ENCODE results near the gene DNAH17.

GRCh38 chr17:78600181-78600721, 23.1 kb upstream of the DNAH17 start:
- TF ChIP-seq ZFP30 (CRISPR knock-in tag; IDR thresholded peaks at IDR 0.05) (no peak), POU6F1 (CRISPR knock-in tag; IDR thresholded peaks at IDR 0.05; ENCODE audit: borderline replicate concordance, low read depth) (no peak), ARNTL (CRISPR knock-in tag; IDR thresholded peaks at IDR 0.05; ENCODE audit: borderline replicate concordance, low read depth) (no peak), CREB5 (CRISPR knock-in tag; IDR thresholded peaks at IDR 0.05; ENCODE audit: low read depth) (no peak), PATZ1 (CRISPR knock-in tag; IDR thresholded peaks at IDR 0.05; ENCODE audit: borderline replicate concordance) (no peak), ESRRG (CRISPR knock-in tag; IDR thresholded peaks at IDR 0.05) (no peak), TCF4 (CRISPR knock-in tag; IDR thresholded peaks at IDR 0.05; ENCODE audit: borderline replicate concordance) (no peak), ZNF8 (CRISPR knock-in tag; IDR thresholded peaks at IDR 0.05) (no peak), RARB (CRISPR knock-in tag; IDR thresholded peaks at IDR 0.05) (no peak), CSDC2 (CRISPR knock-in tag; IDR thresholded peaks at IDR 0.05) (no peak)

Data from SK-N-SH treated with all-trans-retinoic acid at 6 μM for 48 hours (cell line).